RWPE2 (cell line): ENCODE results near the gene DNMT3L.
"Not testable (repeated sequence)": the region's sequence is repeated elsewhere in the genome, so short reads cannot be mapped to it uniquely, and the experiment has no call there.

Source experiments
- ATAC-seq: fragments of 200-7000 bp; cut with Tn5 transposase; 3 replicates; pipeline ENCODE4 v1.9.1; 2021; ENCODE audit warnings: low read depth
- DNase-seq: peaks from one replicate; pipeline ENCODE4 v3.0.0-alpha.2; 2020; ENCODE audit warnings: low spot score
- H3K27ac ChIP-seq: fragments of 450-650 bp; 2 replicates; pipeline ENCODE4 v1.5.1; 2017; ENCODE audit warnings: mild to moderate bottlenecking; ENCODE audit not compliant: poor library complexity, severe bottlenecking
- H3K27me3 ChIP-seq: fragments of 250-450 bp; sonication (Bioruptor Pico); 2 replicates; pipeline ENCODE4 v1.5.1; 2021; ENCODE audit warnings: mild to moderate bottlenecking, moderate library complexity; ENCODE audit not compliant: insufficient read depth, poor library complexity, severe bottlenecking
- H3K36me3 ChIP-seq: fragments of 250-450 bp; sonication (Bioruptor Pico); 2 replicates; pipeline ENCODE4 v1.5.1; 2020; ENCODE audit warnings: low read depth, mild to moderate bottlenecking, moderate library complexity
- H3K4me1 ChIP-seq: fragments of 250-450 bp; sonication (Bioruptor Pico); 2 replicates; pipeline ENCODE4 v1.5.1; 2021; ENCODE audit warnings: mild to moderate bottlenecking, moderate library complexity; ENCODE audit not compliant: insufficient read depth, poor library complexity, severe bottlenecking
- H3K4me3 ChIP-seq: fragments of 250-450 bp; sonication (Bioruptor Pico); 2 replicates; pipeline ENCODE4 v1.5.1; 2021; ENCODE audit warnings: mild to moderate bottlenecking, moderate library complexity; ENCODE audit not compliant: severe bottlenecking
- H3K9me3 ChIP-seq: fragments of 250-450 bp; sonication (Bioruptor Pico); 2 replicates; pipeline ENCODE4 v1.5.1; 2021; ENCODE audit warnings: mild to moderate bottlenecking, moderate library complexity; ENCODE audit not compliant: severe bottlenecking
- CTCF ChIP-seq: fragments of 450-650 bp; IDR thresholded peaks from one replicate; pipeline ENCODE4 v1.5.1; 2017; ENCODE audit warnings: mild to moderate bottlenecking, moderate library complexity; ENCODE audit not compliant: poor library complexity, severe bottlenecking

DNMT3L gene

DNA sequence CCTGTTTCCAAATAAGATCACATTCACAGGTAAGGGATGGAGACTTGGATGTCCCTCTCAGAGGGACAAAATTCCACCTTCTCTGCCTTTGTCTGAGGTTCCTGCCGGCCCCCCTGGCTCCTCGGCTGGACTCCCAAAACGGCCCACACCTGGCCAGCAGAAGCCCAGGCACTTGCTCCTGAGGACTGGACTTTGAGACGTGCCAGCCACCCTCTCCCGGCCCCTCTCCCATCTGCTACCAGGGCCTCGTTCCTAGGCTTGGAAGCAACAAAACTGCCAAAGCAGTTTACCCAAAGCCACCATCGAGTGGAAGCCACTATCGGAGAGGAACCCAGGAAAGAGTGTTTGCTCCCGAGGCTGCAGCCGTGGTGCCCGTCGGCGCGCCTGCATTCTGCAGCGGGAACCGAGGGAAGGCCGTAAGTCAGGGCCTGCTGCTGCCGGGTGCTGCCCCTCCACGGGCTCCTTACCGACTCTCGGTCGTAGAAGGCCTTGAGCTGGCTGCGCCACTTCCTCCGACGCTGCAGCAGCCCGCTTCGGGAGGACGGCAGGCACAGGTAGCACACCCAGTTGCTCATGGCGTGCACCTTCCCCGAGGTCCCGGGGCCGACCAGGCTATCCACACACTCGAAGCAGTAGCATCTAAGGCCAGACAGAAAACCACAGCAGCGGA, 3.5 kb downstream of the DNMT3L start:
- no peak overlapping the region for H3K27ac ChIP-seq
- no peaks in the 10 kb centered on the region for H3K9me3 ChIP-seq
- DNase-seq: no peak
- ATAC-seq: no peak
- no peaks in the 10 kb centered on the region for H3K27me3 ChIP-seq
- H3K4me3 ChIP-seq: no peak overlapping the region
- no peaks in the 10 kb centered on the region for H3K36me3 ChIP-seq
- no peaks in the 10 kb centered on the region for H3K4me1 ChIP-seq
- TF ChIP-seq CTCF: no peak

DNA sequence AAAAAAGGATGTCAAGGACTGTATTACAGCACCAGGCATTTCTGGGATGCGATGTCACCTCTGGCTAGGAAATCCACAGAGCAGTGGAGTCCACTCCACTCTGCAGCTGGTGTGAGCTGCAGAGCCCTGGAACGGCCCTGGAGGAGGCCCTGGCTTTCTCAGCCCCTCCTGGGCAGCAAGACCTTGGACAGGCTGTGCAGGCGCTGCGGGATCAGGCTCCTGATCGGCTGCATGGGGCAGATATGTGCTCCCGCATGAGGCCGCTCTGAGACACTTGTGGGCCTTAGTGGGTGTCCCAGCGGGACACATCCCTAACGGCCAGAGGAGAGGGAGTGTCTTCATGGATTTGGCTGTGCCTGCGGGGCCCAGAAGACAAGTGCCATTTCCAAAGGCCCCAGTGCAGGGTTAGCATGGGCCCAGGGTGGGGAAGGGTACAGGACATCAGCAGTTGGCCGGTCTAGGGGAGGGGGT, 6.2 kb downstream of the DNMT3L start:
- H3K9me3 ChIP-seq: no peaks in the 10 kb centered on the region
- no peak overlapping the region for H3K4me3 ChIP-seq
- TF ChIP-seq CTCF: no peak
- no peak for ATAC-seq
- H3K4me1 ChIP-seq: no peaks in the 10 kb centered on the region
- no peaks in the 10 kb centered on the region for H3K36me3 ChIP-seq
- H3K27ac ChIP-seq: no peak overlapping the region
- no peaks in the 10 kb centered on the region for H3K27me3 ChIP-seq
- DNase-seq: no peak

- Histone ChIP-seq H3K27ac (no peak overlapping the region), H3K4me3 (no peak overlapping the region), H3K36me3 (no peaks in the 10 kb centered on the region), H3K27me3 (no peaks in the 10 kb centered on the region), H3K4me1 (no peaks in the 10 kb centered on the region), H3K9me3 (no peaks in the 10 kb centered on the region)
- ATAC-seq (no peak), DNase-seq (peak; percentile 58)
- no peak for TF ChIP-seq CTCF
Observed at GRCh38 chr21:44253832-44254710, 7.6 kb downstream of the DNMT3L start.

- not testable (repeated sequence) for H3K27ac ChIP-seq, H3K27me3 ChIP-seq, H3K4me1 ChIP-seq, H3K4me3 ChIP-seq, DNase-seq, H3K36me3 ChIP-seq, H3K9me3 ChIP-seq
- peak; percentile 48 for ATAC-seq
Observed at GRCh38 chr21:44249204-44250037, 12.3 kb downstream of the DNMT3L start.

- not testable (repeated sequence) for H3K27ac ChIP-seq, H3K9me3 ChIP-seq, H3K27me3 ChIP-seq, H3K36me3 ChIP-seq, H3K4me1 ChIP-seq, DNase-seq, H3K4me3 ChIP-seq, ATAC-seq
Observed at GRCh38 chr21:44247904-44248303, 13.8 kb downstream of the DNMT3L start.

DNA sequence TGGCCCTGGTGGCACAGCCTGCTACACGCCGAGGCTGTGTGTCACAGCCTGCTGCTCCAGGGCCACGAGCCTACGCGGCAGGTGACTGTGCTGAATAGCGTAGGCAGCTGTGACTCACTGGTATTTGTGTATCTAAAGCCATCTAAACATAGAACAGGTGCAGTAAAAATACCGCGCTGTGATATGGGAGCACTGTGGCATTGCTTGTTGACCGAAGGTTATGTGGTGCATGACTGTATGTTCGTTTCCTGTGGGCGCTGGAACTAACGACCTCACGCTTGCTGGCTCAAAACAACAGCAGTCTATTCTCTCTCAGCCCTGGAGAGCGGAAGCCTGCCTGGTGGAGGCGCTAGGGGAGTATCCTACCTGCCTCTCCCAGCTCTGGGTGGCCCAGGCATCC, 17.7 kb downstream of the DNMT3L start:
- H3K4me3 ChIP-seq, H3K27me3 ChIP-seq, H3K9me3 ChIP-seq, H3K36me3 ChIP-seq, H3K4me1 ChIP-seq, DNase-seq, H3K27ac ChIP-seq, ATAC-seq: not testable (repeated sequence)

DNA sequence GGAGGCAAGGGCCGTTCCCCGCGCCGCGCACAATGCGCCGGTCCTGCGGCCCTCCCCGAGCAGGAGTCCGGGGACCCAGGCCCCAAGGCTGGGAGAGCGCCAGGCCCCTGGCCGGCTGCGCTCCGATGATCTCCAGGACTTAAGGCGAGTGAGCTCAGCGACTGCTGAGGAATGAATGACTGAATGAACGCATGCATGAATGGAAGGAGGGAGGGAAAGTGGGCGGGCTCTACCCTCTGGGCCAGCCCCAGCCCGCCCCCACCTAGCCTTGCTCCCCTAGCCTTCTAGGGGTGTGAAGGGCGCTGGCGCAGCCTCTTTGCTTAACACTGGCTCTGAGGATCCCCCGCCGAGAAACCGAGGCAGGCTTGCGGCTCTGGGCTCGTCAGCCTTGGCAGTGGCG, 20.4 kb downstream of the DNMT3L start:
- peak; percentile 55 for ATAC-seq
- not testable (repeated sequence) for H3K9me3 ChIP-seq, H3K36me3 ChIP-seq, DNase-seq, H3K27me3 ChIP-seq, H3K4me3 ChIP-seq, H3K27ac ChIP-seq, H3K4me1 ChIP-seq

- not testable (repeated sequence) for DNase-seq, H3K4me3 ChIP-seq, H3K36me3 ChIP-seq, H3K27me3 ChIP-seq, H3K4me1 ChIP-seq, H3K27ac ChIP-seq, H3K9me3 ChIP-seq
- ATAC-seq: peak; percentile 76
Observed at GRCh38 chr21:44240842-44241241, 20.9 kb downstream of the DNMT3L start, which contains the start of gene ICOSLG. Gene ICOSLG, minus strand, starts transcription at chr21:44240943. Its CDS starts 126 bp downstream, at chr21:44240817.
